ENCODE data around the gene PPIE.

DNA sequence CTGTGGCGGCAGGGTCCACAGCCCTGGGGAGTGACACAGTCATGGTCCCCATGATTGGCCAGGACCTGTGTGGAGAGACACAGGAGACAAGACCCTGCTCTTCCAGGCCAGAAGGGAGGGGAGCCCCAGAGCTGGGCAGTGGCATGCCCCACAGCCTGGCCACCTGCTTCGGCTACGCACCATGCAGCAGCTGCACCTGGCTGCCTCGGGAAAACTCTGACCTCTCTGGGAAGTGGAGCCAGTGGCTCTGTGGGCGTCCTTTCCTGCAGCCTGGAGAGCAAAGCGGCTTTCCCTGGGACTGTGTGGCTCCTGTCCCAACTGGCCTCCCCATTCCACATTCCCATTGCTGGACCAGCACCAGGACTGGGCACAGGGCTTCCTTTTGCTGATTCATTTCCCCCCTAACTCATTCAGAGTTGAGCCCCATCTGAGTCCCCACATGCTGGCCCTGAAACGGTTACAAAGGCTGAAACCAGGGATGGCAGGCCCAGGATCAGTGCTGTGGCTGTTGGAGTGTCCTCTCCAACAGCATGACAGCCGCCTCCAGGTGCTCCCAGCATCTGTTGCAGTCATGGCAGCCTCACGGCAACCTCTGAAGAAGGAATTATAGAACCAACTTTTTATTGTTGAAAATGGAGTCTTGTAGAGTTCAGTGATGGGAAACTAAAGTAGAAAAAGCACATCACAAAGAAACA is 17.4 kb downstream of the PPIE start:
- TF ChIP-seq POLR2A (IDR thresholded peaks at IDR 0.05): no peak
- no peak for TF ChIP-seq CTCF (IDR thresholded peaks at IDR 0.05)

Measured in adrenal gland (tissue), 5 donors.